Hepatocyte (in vitro differentiated cells): ENCODE data around the gene CLIP2. TPM values are rescaled to one million over a fixed set of nuclear protein-coding genes. Genes with fewer than 3 reads are reported as not detected.

Source experiments
- DNase-seq: peaks from one replicate; pipeline ENCODE4 v3.0.0-alpha.2; 2016; ENCODE audit warnings: low spot score
- H2AFZ ChIP-seq: fragments of 200-600 bp; sonication (generic); 2 replicates; pipeline ENCODE4 v1.6.0; 2016; ENCODE audit warnings: antibody characterized with exemption, mild to moderate bottlenecking
- H3K27ac ChIP-seq: fragments of 200-600 bp; sonication (generic); 2 replicates; pipeline ENCODE4 v1.5.1; 2016; ENCODE audit warnings: mild to moderate bottlenecking
- H3K27me3 ChIP-seq: fragments of 200-600 bp; sonication (generic); 2 replicates; pipeline ENCODE4 v1.6.1; 2016
- H3K36me3 ChIP-seq: fragments of 200-600 bp; sonication (generic); replicated peaks from 2 replicates; pipeline ENCODE4 v1.5.1; 2016; ENCODE audit warnings: low read depth; ENCODE audit not compliant: insufficient read depth
- H3K4me1 ChIP-seq: fragments of 200-600 bp; sonication (generic); 2 replicates; pipeline ENCODE4 v1.5.1; 2016; ENCODE audit warnings: mild to moderate bottlenecking, moderate library complexity; ENCODE audit not compliant: insufficient read depth
- H3K4me2 ChIP-seq: fragments of 200-600 bp; sonication (generic); 2 replicates; pipeline ENCODE4 v1.6.0; 2016
- H3K4me3 ChIP-seq: fragments of 200-600 bp; sonication (generic); 2 replicates; pipeline ENCODE4 v1.5.1; 2016; ENCODE audit warnings: mild to moderate bottlenecking
- H3K79me2 ChIP-seq: fragments of 200-600 bp; sonication (generic); 2 replicates; pipeline ENCODE4 v1.6.0; 2017; ENCODE audit warnings: mild to moderate bottlenecking
- H3K9me2 ChIP-seq: fragments of 200-600 bp; sonication (generic); replicated peaks from 2 replicates; pipeline ENCODE4 v1.6.0; 2017; ENCODE audit warnings: mild to moderate bottlenecking; ENCODE audit not compliant: insufficient read depth
- H3K9me3 ChIP-seq: fragments of 200-600 bp; sonication (generic); 2 replicates; pipeline ENCODE4 v1.5.1; 2016; ENCODE audit warnings: low read depth, mild to moderate bottlenecking
- H4K20me1 ChIP-seq: fragments of 200-600 bp; sonication (generic); 2 replicates; pipeline ENCODE4 v1.6.0; 2016; ENCODE audit warnings: mild to moderate bottlenecking; ENCODE audit not compliant: insufficient read depth, poor library complexity, severe bottlenecking
- EZH2 ChIP-seq: fragments of 200-600 bp; sonication (generic); IDR thresholded peaks from 2 replicates; pipeline ENCODE4 v1.6.1; 2016; ENCODE audit warnings: antibody characterized with exemption, mild to moderate bottlenecking, borderline replicate concordance
- EZH2phosphoT487 ChIP-seq: fragments of 200-600 bp; sonication (generic); IDR thresholded peaks from one replicate; pipeline ENCODE4 v1.6.1; 2018; ENCODE audit warnings: antibody characterized with exemption, mild to moderate bottlenecking, low read depth, moderate library complexity; ENCODE audit not compliant: unreplicated experiment, severe bottlenecking
- WGBS: methylation state at CpG from one replicate; pipeline ENCODE4 v1.1.6; 2016; ENCODE audit warnings: low lambda C conversion rate; ENCODE audit errors: missing lambda C conversion rate; 5-methylcytosine and 5-hydroxymethylcytosine counted together
- polyA plus RNA-seq: library from polyadenylated mRNA; unstranded; fragments of >200 nt; fragmentation: Nextera tagmentation; extraction: Ambion mirVana; gene quantifications from 2 replicates; pipeline ENCODE4 v1.2.1, GENCODE V29; 2016
- total RNA-seq: library from RNA; depleted of rRNA; stranded (reverse); fragments of >200 nt; gene quantifications from 2 replicates; pipeline ENCODE4 v1.2.3, GENCODE V29; 2014
- TF ChIP-seq, protein P1 (sequence below): fragments of 200-600 bp; sonication (generic); IDR thresholded peaks from 2 replicates; pipeline ENCODE4 v1.5.1; 2016; ENCODE audit warnings: antibody characterized with exemption, mild to moderate bottlenecking; ENCODE audit not compliant: poor library complexity

The CLIP2 gene
- total and polyA plus RNA-seq, 2 experiments from 2014 or later = 17.9 to 28.5 TPM

DNA sequence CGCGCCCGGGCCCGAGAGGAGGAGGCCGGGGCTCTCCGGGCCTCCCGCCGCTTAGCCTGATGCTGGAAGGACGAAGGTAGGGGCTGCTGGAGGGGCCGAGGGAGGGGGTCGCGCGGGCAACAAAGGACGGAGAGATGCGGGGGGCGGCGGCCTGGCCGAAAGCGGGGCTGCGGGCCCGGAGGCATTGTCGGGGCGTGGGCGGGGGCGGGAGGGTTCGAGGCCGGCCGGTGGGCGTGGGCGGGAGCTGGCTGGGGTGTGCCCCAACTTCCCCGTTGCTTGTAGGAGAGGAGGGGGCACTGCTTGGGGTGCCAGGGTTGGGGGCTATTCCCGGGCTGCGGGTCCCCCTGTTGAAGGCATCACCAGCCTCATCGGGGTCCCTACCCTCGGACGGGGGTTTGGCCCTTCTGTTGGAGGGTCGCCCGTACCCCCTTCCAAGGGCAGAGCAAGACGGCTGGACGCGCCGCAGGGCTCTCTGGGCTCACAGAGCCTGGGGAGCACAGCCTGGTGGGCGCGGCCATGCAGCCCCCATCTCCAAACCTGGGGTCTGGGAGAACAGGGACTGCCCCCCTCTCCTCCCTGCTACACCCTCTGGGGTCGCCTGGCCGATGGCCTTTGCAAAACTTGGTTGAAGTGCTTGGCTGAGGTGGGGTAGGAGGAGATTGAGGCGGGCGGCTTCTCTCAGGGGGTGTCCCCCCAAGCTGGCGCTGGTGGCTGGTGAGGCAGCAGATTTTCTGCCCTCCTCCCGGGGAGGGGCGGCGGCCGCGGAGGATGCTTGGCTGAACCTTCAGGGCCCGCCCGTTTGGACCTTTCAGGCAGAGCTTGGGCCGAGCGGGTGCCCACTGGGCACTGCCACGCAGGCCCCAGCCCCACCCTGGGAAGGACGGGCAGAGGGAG is 699 bp downstream of the CLIP2 start:
- Histone ChIP-seq H3K4me3 (peak overlapping the region; percentile 98), H2AFZ (peak overlapping the region; percentile 56), H3K36me3 (no peaks in the 10 kb centered on the region), H3K27me3 (no peaks in the 10 kb centered on the region), H3K9me3 (no peaks in the 10 kb centered on the region), H3K79me2 (peaks cover 53% of the 10 kb centered on the region), H3K27ac (peak overlapping the region; percentile 84), H4K20me1 (peaks cover 35% of the 10 kb centered on the region), H3K4me1 (peaks cover 47% of the 10 kb centered on the region), H3K4me2 (peak overlapping the region; percentile 98), H3K9me2 (no peaks in the 10 kb centered on the region)
- no peak for TF ChIP-seq EZH2
- TF ChIP-seq, protein P1, sequence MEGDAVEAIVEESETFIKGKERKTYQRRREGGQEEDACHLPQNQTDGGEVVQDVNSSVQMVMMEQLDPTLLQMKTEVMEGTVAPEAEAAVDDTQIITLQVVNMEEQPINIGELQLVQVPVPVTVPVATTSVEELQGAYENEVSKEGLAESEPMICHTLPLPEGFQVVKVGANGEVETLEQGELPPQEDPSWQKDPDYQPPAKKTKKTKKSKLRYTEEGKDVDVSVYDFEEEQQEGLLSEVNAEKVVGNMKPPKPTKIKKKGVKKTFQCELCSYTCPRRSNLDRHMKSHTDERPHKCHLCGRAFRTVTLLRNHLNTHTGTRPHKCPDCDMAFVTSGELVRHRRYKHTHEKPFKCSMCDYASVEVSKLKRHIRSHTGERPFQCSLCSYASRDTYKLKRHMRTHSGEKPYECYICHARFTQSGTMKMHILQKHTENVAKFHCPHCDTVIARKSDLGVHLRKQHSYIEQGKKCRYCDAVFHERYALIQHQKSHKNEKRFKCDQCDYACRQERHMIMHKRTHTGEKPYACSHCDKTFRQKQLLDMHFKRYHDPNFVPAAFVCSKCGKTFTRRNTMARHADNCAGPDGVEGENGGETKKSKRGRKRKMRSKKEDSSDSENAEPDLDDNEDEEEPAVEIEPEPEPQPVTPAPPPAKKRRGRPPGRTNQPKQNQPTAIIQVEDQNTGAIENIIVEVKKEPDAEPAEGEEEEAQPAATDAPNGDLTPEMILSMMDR = no peak
- no peak for TF ChIP-seq EZH2phosphoT487
- 4% methylated on average over 26 of the region's 60 CpGs for WGBS
- DNase-seq = no peak

DNA sequence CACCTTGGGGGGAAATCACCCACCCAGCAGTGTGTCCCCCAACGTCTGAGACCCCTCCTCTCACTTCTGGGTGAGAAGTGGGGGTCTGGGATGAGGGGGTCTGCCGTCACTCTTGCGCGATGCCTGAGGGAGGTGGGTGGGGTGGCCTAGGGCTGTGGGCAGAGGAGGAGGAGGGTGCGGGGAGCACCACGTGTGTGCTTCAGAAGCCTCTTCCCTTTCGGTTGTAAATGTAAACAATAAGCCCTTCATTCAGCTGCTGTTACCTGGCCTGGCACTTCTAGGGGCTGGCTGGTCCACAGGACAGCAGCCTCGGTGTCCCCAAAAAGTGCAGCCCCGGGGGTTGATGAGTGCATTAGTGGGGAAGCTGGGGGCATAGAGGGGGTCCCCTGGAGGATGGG is 1.3 kb downstream of the CLIP2 start:
- no peak for DNase-seq
- peak overlapping the region; percentile 84 for H3K27ac ChIP-seq

DNA sequence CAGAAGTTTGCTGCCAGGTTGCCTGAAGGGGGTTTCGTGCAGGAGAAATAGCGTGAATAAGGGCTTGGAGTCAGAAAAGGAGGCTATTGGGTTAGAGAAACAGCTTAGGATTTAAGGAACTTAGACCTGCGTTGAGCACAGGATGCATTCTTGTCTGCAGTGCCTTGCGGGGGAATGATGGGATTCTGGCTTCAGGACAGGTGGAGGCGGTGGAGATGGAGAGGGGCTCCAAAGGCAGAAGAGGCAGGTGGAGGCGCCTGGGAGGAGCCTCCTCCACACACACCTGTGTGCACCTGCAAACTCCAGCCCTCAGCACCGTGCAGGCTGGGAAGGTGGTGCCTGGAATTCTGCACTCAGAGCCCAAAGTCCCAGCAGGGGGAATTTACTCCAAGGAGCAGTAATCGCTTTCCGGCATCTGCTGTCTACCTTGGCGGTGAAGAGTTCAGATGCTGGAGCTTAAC is 1.8 kb downstream of the CLIP2 start:
- 51% methylated on average over 10 of the region's 10 CpGs for WGBS
- Histone ChIP-seq H3K79me2 (peaks cover 64% of the 10 kb centered on the region), H3K36me3 (no peaks in the 10 kb centered on the region), H3K27me3 (no peaks in the 10 kb centered on the region), H2AFZ (no peak overlapping the region), H3K4me3 (peak overlapping the region; percentile 98), H3K9me2 (no peaks in the 10 kb centered on the region), H3K4me1 (peaks cover 45% of the 10 kb centered on the region), H4K20me1 (peaks cover 44% of the 10 kb centered on the region), H3K27ac (peak overlapping the region; percentile 13), H3K4me2 (peak overlapping the region; percentile 98), H3K9me3 (no peaks in the 10 kb centered on the region)
- TF ChIP-seq EZH2 (no peak), EZH2phosphoT487 (no peak)
- TF ChIP-seq, protein P1 = no peak
- no peak for DNase-seq

More for the DNA sequence above, 1.3 kb downstream of the CLIP2 start:
- peaks cover 59% of the 10 kb centered on the region for H3K79me2 ChIP-seq
- H3K4me1 ChIP-seq = peaks cover 45% of the 10 kb centered on the region
- TF ChIP-seq EZH2phosphoT487 = no peak
- no peak for TF ChIP-seq EZH2
- TF ChIP-seq, protein P1 = no peak
- H4K20me1 ChIP-seq = peaks cover 39% of the 10 kb centered on the region
- WGBS = 18% methylated on average over 9 of the region's 9 CpGs
- peak overlapping the region; percentile 98 for H3K4me2 ChIP-seq
- H3K27me3 ChIP-seq = no peaks in the 10 kb centered on the region
- H3K4me3 ChIP-seq = peak overlapping the region; percentile 98
- no peaks in the 10 kb centered on the region for H3K36me3 ChIP-seq
- no peaks in the 10 kb centered on the region for H3K9me2 ChIP-seq
- no peak overlapping the region for H2AFZ ChIP-seq
- no peaks in the 10 kb centered on the region for H3K9me3 ChIP-seq
